CD14-positive monocyte (primary cell): ENCODE data around the gene P3H3. TPM values are rescaled to one million over a fixed set of nuclear protein-coding genes. Genes with fewer than 3 reads are reported as not detected.
A peak's percentile ranks its signal among the peaks of the same experiment; 100 is the strongest.

Source experiments
- DNase-seq, 3 donors: peaks; one replicate each; pipeline ENCODE4 v3.0.0-alpha.2; 2011 to 2022
- H2AFZ ChIP-seq: 2 replicates; pipeline ENCODE4 v1.6.0; 2012; ENCODE audit warnings: mild to moderate bottlenecking, low read depth, low read length, inconsistent platforms; ENCODE audit not compliant: insufficient read depth, poor library complexity, severe bottlenecking
- H3K27ac ChIP-seq, 2 donors: 1 replicate in 1 of 2; 2 replicates in 1 of 2; pipeline ENCODE4 v1.5.1; 2012 to 2013; ENCODE audit warnings: low read length in 2 of 2, control low read depth in 1 of 2, inconsistent platforms in 1 of 2, low read depth in 1 of 2, mild to moderate bottlenecking in 1 of 2
- H3K27me3 ChIP-seq, 2 donors: one replicate each; pipeline versions ENCODE4 v1.6.0 to v1.6.1; 2011 to 2013; ENCODE audit warnings: low read length in 2 of 2; ENCODE audit not compliant: control insufficient read depth in 2 of 2, insufficient read depth in 2 of 2
- H3K36me3 ChIP-seq, 2 donors: replicated peaks in 1 of 2; 1 replicate in 1 of 2; 2 replicates in 1 of 2; pipeline versions ENCODE4 v1.5.1 to v1.6.1; 2012 to 2013; ENCODE audit warnings: low read length in 2 of 2, control low read depth in 1 of 2, inconsistent platforms in 1 of 2, mild to moderate bottlenecking in 1 of 2; ENCODE audit not compliant: insufficient read depth in 2 of 2, control insufficient read depth in 1 of 2
- H3K4me1 ChIP-seq, 2 donors: 1 replicate in 1 of 2; 2 replicates in 1 of 2; pipeline versions ENCODE4 v1.5.1 to v1.6.1; 2012 to 2013; ENCODE audit warnings: low read length in 2 of 2, control low read depth in 1 of 2, inconsistent platforms in 1 of 2, mild to moderate bottlenecking in 1 of 2, moderate library complexity in 1 of 2; ENCODE audit not compliant: insufficient read depth in 2 of 2, control insufficient read depth in 1 of 2
- H3K4me2 ChIP-seq: replicated peaks from 2 replicates; pipeline ENCODE3; 2012; ENCODE audit warnings: low read length, moderate library complexity, mild to moderate bottlenecking; ENCODE audit not compliant: poor library complexity, severe bottlenecking; ENCODE audit errors: extremely low read depth
- H3K4me3 ChIP-seq, 3 experiments: fragments of 200-600 bp in 1 of 3; sonication (generic) in 1 of 3; replicated peaks in 1 of 3; 1 replicate in 2 of 3; 2 replicates in 1 of 3; pipeline ENCODE4 v1.5.1; 2011 to 2013; ENCODE audit warnings: low read length in 3 of 3, mild to moderate bottlenecking in 3 of 3, control low read depth in 2 of 3, low read depth in 2 of 3, inconsistent platforms in 1 of 3, moderate library complexity in 1 of 3
- H3K79me2 ChIP-seq: 2 replicates; pipeline ENCODE4 v1.6.0; 2012; ENCODE audit warnings: mild to moderate bottlenecking, control low read depth, inconsistent platforms, low read length, moderate library complexity; ENCODE audit not compliant: insufficient read depth
- H3K9ac ChIP-seq: 2 replicates; pipeline ENCODE4 v1.6.0; 2017; ENCODE audit warnings: low read length, mild to moderate bottlenecking; ENCODE audit not compliant: insufficient read depth, poor library complexity, severe bottlenecking
- H3K9me3 ChIP-seq, 2 donors: replicated peaks in 1 of 2; 1 replicate in 1 of 2; 2 replicates in 1 of 2; pipeline versions ENCODE4 v1.5.1 to v1.6.1; 2012 to 2013; ENCODE audit warnings: low read length in 2 of 2, control low read depth in 1 of 2; ENCODE audit not compliant: control insufficient read depth in 1 of 2, insufficient read depth in 1 of 2
- H4K20me1 ChIP-seq: 2 replicates; pipeline ENCODE4 v1.6.0; 2012; ENCODE audit warnings: mild to moderate bottlenecking, low read length, control low read depth, moderate library complexity; ENCODE audit not compliant: insufficient read depth
- H3K27ac Mint-ChIP-seq, 7 donors: one replicate each; pipeline ENCODE4 v1.8.0; 2020; ENCODE audit warnings: mild to moderate bottlenecking in 7 of 7, mixed read lengths in 7 of 7, moderate library complexity in 6 of 7, inconsistent platforms in 2 of 7
- H3K27me3 Mint-ChIP-seq, 3 donors: one replicate each; pipeline ENCODE4 v1.8.0; 2021 to 2022; ENCODE audit warnings: low read depth in 3 of 3, mild to moderate bottlenecking in 3 of 3, mixed read lengths in 3 of 3, moderate library complexity in 3 of 3, inconsistent platforms in 1 of 3
- H3K36me3 Mint-ChIP-seq, 2 donors: one replicate each; pipeline ENCODE4 v1.8.0; 2020; ENCODE audit warnings: mixed read lengths in 2 of 2, inconsistent platforms in 1 of 2, mild to moderate bottlenecking in 1 of 2
- H3K4me1 Mint-ChIP-seq: one replicate; pipeline ENCODE4 v1.8.0; 2020; ENCODE audit warnings: mild to moderate bottlenecking, mixed read lengths
- H3K4me3 Mint-ChIP-seq, 2 donors: one replicate each; pipeline ENCODE4 v1.8.0; 2020; ENCODE audit warnings: mild to moderate bottlenecking in 2 of 2, mixed read lengths in 2 of 2, moderate library complexity in 1 of 2
- H3K9me3 Mint-ChIP-seq, 7 donors: one replicate each; pipeline ENCODE4 v1.8.0; 2020 to 2022; ENCODE audit warnings: mixed read lengths in 7 of 7, mild to moderate bottlenecking in 6 of 7, moderate library complexity in 6 of 7, inconsistent platforms in 2 of 7
- WGBS: methylation state at CpG from one replicate; pipeline ENCODE4 v1.1.5; 2013; ENCODE audit warnings: missing lambda C conversion rate; ENCODE audit not compliant: insufficient coverage; 5-methylcytosine and 5-hydroxymethylcytosine counted together
- intact Hi-C, 2 donors: fragments of 100-400 bp; cut with micrococcal nuclease; formaldehyde crosslinking; loops; one replicate each; pipeline versions ENCODE4 v1.15.0 to v1.15.1; 2023
- polyA plus RNA-seq, 3 donors: library from polyadenylated mRNA; depleted of rRNA in 1 of 3; unstranded in 2 of 3; stranded (reverse) in 1 of 3; fragments of 300-500 nt in 2 of 3; fragments of >200 nt in 1 of 3; fragmentation: Illumina TruSeq in 2 of 3; gene quantifications; 1 replicate in 2 of 3; 2 replicates in 1 of 3; pipeline ENCODE4 v1.2.3, GENCODE V29; 2012 to 2021
- TF ChIP-seq, protein P1 (sequence below): fragments of 200-600 bp; IDR thresholded peaks from one replicate; pipeline ENCODE4 v1.8.0; 2022; ENCODE audit warnings: antibody characterized with exemption, mild to moderate bottlenecking

Gene P3H3
- polyA plus RNA-seq, 3 donors: 0.56 TPM; not detected in 2

GRCh38 chr12:6823182-6824084 is 4.8 kb upstream of the P3H3 start:
- peaks cover 39% of the 10 kb centered on the region in 2 donors for H3K36me3 Mint-ChIP-seq
- H3K27me3 ChIP-seq: peaks cover 2 to 31% of the 10 kb centered on the region in 2 donors
- H3K27ac ChIP-seq: no peak overlapping the region
- peak overlapping the region in 1 of 2 donors; percentile 65 for H3K4me3 Mint-ChIP-seq
- H3K79me2 ChIP-seq: peaks cover 5% of the 10 kb centered on the region
- H4K20me1 ChIP-seq: peaks cover 40% of the 10 kb centered on the region
- no peak for DNase-seq
- no peak overlapping the region for H3K27ac Mint-ChIP-seq
- H3K4me1 Mint-ChIP-seq: peaks cover 45% of the 10 kb centered on the region
- intact Hi-C loops: loop anchor here in 1 of 2 donors (2.0 to 5.0 kb wide), 2 partner anchors 69 to 206 kb away; no protein-coding TSS in a partner anchor
- peaks cover 0 to 7% (median 4%) of the 10 kb centered on the region in 7 donors for H3K9me3 Mint-ChIP-seq
- H3K4me1 ChIP-seq: peaks cover 27 to 50% of the 10 kb centered on the region in 2 donors
- peaks cover 27 to 43% (median 28%) of the 10 kb centered on the region in 3 donors for H3K27me3 Mint-ChIP-seq
- no peaks in the 10 kb centered on the region for H3K9me3 ChIP-seq
- H2AFZ ChIP-seq: no peak overlapping the region
- 100% methylated on average over 9 of the region's 12 CpGs for WGBS
- no peak overlapping the region for H3K4me2 ChIP-seq
- H3K9ac ChIP-seq: no peak overlapping the region
- TF ChIP-seq, protein P1, sequence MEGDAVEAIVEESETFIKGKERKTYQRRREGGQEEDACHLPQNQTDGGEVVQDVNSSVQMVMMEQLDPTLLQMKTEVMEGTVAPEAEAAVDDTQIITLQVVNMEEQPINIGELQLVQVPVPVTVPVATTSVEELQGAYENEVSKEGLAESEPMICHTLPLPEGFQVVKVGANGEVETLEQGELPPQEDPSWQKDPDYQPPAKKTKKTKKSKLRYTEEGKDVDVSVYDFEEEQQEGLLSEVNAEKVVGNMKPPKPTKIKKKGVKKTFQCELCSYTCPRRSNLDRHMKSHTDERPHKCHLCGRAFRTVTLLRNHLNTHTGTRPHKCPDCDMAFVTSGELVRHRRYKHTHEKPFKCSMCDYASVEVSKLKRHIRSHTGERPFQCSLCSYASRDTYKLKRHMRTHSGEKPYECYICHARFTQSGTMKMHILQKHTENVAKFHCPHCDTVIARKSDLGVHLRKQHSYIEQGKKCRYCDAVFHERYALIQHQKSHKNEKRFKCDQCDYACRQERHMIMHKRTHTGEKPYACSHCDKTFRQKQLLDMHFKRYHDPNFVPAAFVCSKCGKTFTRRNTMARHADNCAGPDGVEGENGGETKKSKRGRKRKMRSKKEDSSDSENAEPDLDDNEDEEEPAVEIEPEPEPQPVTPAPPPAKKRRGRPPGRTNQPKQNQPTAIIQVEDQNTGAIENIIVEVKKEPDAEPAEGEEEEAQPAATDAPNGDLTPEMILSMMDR: no peak
- peaks cover 15 to 18% of the 10 kb centered on the region in 2 donors for H3K36me3 ChIP-seq
- no peak overlapping the region for H3K4me3 ChIP-seq

GRCh38 chr12:6824085-6824775 is 4.0 kb upstream of the P3H3 start:
- H3K27me3 Mint-ChIP-seq: peaks cover 33 to 49% (median 34%) of the 10 kb centered on the region in 3 donors
- intact Hi-C loops: loop anchor here in 1 of 2 donors (5.0 kb wide), 1 partner anchor 207 kb away; no protein-coding TSS in a partner anchor
- 96% methylated on average over 26 of the region's 37 CpGs for WGBS
- H3K4me3 Mint-ChIP-seq: peak overlapping the region in 1 of 2 donors; percentile 54
- H3K4me2 ChIP-seq: no peak overlapping the region
- no peak overlapping the region for H3K4me3 ChIP-seq
- H3K9ac ChIP-seq: no peak overlapping the region
- H3K9me3 Mint-ChIP-seq: peaks cover 0 to 12% (median 8%) of the 10 kb centered on the region in 7 donors
- peaks cover 32% of the 10 kb centered on the region for H4K20me1 ChIP-seq
- H3K4me1 Mint-ChIP-seq: peaks cover 50% of the 10 kb centered on the region
- H3K27me3 ChIP-seq: peaks cover 6 to 36% of the 10 kb centered on the region in 2 donors
- H3K36me3 ChIP-seq: peaks cover 10% of the 10 kb centered on the region in 2 donors
- TF ChIP-seq, protein P1: no peak
- H3K4me1 ChIP-seq: peaks cover 33 to 58% of the 10 kb centered on the region in 2 donors
- peaks cover 31 to 37% of the 10 kb centered on the region in 2 donors for H3K36me3 Mint-ChIP-seq
- H3K27ac ChIP-seq: no peak overlapping the region
- H2AFZ ChIP-seq: no peak overlapping the region
- peaks cover 5% of the 10 kb centered on the region for H3K79me2 ChIP-seq
- DNase-seq: no peak
- H3K27ac Mint-ChIP-seq: peak overlapping the region in 1 of 7 donors; percentile 45
- H3K9me3 ChIP-seq: peaks cover 0 to under 1% of the 10 kb centered on the region in 2 donors
